ENCODE data around the gene HOXA9.

Gene HOXA9

DNA sequence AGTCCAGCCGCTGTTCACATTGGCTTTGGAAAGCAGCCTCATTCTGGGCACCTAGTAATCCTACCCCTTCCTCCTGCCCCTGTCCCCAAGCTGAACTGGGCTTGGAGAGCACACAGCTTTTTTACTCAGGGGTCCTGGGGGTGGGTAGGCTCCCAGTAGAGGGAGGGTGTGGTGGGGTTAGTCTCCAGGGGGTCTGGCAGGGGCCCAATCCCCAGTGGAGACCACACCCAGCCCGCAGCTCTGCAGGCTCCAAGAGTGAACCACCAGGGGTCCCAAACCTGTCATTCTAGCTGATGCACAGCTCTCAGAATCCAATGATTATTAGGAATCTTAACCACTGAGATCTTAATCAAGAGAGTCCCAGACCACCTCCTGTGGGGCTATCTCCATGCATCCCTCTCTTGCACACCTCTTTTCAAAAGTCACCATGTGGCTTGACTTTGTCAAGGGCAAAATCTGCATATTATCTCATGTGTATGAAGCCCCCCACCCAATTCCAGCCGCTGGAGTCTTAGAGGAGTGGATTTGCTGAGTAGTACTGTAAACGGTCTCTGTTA is 17.0 kb upstream of the HOXA9 start:
- TF ChIP-seq, protein P1, sequence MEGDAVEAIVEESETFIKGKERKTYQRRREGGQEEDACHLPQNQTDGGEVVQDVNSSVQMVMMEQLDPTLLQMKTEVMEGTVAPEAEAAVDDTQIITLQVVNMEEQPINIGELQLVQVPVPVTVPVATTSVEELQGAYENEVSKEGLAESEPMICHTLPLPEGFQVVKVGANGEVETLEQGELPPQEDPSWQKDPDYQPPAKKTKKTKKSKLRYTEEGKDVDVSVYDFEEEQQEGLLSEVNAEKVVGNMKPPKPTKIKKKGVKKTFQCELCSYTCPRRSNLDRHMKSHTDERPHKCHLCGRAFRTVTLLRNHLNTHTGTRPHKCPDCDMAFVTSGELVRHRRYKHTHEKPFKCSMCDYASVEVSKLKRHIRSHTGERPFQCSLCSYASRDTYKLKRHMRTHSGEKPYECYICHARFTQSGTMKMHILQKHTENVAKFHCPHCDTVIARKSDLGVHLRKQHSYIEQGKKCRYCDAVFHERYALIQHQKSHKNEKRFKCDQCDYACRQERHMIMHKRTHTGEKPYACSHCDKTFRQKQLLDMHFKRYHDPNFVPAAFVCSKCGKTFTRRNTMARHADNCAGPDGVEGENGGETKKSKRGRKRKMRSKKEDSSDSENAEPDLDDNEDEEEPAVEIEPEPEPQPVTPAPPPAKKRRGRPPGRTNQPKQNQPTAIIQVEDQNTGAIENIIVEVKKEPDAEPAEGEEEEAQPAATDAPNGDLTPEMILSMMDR (IDR thresholded peaks at IDR 0.05; ENCODE audit: low read depth, low read length, missing control alignments), result no peak
- no peak overlapping the region for H3K4me3 ChIP-seq (ENCODE audit: low read depth, low read length)
- DNase-seq (ENCODE audit: low read depth), result no peak

DNA sequence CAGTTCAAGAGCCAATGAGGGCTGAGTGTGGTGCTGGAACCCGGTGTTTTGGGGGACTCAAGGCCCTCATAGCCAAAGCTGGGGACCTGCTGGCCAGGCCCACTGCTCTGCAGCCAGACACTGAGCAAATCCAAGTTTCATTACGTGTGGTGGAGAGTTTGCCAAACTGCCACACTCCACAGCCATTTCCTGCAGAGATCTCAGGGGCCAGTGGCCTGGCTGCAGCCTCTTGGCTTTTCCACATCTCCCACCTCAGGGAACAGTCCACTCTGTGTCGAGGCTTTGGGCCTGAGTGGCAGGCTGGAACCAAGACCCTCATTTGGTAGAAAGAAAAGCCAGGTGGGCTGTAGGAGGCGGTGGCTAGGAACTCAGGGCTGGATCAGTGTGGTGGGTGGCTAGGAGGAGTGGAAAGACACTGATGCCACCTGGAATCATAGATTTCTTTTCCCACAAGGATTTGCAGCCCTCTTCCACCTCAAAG is 16.5 kb upstream of the HOXA9 start:
- H3K4me3 ChIP-seq (ENCODE audit: low read depth, low read length), result no peak overlapping the region
- TF ChIP-seq, protein P1 (IDR thresholded peaks at IDR 0.05; ENCODE audit: low read depth, low read length, missing control alignments), result no peak
- no peak for DNase-seq (ENCODE audit: low read depth)

DNA sequence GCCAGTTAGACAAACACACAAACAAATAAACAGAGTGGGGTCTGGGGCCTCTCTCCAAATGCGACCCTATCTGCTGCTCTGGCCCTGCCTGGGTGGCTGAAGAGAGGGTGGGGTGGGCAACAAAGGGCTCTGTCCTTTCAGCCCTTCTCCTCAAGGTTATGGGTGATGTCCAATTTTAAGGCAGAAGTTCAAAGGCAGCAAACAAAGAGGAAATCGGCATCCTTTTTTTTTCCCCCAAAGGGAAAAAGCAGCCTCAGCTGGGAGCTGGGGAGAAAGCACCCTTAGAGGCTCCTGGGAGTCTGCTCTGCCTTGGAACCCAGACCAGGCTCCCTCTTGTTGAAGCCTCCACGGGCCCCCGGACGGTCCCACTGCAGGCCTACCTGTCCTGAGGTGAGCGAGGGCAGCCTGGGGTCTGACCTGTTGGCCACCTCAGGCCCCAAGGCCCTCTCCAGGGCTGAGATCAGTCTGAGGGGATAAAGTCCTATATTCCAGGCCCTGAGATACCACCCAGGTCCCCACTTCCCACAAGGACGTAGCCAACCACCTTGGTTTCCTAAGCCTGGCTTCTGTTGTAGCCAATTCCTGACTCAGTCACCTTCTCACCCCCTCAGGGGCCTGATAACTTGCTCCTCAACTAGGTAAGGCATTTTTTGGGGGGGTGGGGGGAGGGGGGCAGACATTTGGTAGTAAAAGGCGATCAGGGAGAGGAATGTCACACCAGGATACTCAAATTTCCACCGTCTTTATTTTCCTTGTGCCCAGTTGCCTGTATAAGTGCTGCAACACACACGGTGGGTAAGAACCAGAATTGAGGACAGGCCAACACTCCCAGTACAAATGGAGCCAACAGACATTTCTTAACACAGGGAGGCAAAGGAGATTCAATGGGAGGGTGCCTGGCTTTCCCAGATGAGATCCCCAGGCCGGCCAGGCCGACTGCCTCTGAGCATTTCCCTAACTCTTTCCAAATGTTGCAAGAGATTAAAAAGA is 15.4 kb upstream of the HOXA9 start:
- TF ChIP-seq, protein P1 (IDR thresholded peaks at IDR 0.05; ENCODE audit: low read depth, low read length, missing control alignments), result no peak
- no peak for DNase-seq (ENCODE audit: low read depth)
- no peak overlapping the region for H3K4me3 ChIP-seq (ENCODE audit: low read depth, low read length)

DNA sequence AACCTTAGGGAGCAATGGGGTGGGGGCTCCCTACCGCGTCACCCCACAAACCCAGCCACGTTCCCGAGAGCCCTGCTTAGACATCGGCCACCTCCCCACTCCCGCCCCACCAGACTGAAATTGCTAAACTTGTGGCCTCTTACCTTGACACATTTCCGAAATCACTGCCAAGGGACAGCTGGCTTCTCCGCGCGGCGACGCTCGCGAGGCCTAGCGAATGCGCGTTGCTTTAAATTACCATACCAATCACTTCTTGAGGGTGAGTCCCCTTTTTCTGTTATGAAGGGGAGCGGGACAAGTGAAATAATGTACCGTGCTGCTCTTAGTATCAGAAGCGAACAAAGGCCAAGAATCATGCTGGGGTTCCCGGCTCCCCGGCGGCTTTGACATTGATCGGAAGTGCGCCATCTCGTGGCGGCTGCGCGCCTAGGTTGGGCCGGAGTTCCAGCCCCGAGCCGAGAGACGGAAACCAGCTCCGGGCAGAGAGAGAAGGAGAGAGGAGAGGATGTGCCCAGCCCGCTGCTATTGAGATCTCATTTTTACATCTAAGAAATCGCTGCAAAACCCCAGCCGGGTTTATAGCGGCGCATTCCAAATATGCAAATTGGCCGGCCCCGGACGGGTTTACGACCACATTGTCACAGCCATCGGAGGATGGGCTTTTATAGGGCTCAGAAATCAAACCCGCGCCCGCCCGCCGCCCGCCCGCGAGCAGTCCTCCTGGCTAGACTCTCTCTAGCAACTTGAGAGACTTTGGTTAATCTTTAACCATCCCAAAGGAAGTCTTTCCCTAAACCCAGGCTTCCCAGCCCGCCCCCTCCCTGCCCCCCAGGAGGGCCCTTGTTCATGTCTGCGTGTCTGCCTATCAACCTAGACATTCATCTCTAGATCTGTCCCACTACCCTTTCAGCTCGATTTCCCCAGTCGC is 14.4 kb upstream of the HOXA9 start:
- H3K4me3 ChIP-seq (ENCODE audit: low read depth, low read length), result no peak overlapping the region
- DNase-seq (ENCODE audit: low read depth), result no peak
- TF ChIP-seq, protein P1 (IDR thresholded peaks at IDR 0.05; ENCODE audit: low read depth, low read length, missing control alignments), result peak; percentile 64

DNA sequence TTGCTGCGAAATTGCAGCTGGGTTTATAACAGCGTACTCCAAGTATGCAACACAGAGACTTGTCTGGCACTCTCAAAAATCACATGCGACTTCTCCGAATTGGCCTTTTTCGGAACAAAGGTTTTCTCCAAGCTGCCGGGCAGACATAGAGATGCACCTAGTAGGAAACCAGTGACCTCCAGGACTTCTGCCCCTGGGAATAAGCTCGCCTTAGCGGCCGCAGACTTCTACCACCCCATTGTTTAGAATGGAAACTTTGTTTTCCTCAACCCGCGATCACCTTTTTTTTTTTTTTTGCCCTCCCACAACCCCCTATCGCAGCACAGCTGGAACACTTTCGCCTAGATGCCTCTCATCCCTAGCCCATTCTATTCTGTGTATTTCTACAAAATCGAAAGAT is 13.7 kb upstream of the HOXA9 start:
- DNase-seq (ENCODE audit: low read depth), result no peak
- TF ChIP-seq, protein P1 (IDR thresholded peaks at IDR 0.05; ENCODE audit: low read depth, low read length, missing control alignments), result no peak
- H3K4me3 ChIP-seq (ENCODE audit: low read depth, low read length), result no peak overlapping the region

DNA sequence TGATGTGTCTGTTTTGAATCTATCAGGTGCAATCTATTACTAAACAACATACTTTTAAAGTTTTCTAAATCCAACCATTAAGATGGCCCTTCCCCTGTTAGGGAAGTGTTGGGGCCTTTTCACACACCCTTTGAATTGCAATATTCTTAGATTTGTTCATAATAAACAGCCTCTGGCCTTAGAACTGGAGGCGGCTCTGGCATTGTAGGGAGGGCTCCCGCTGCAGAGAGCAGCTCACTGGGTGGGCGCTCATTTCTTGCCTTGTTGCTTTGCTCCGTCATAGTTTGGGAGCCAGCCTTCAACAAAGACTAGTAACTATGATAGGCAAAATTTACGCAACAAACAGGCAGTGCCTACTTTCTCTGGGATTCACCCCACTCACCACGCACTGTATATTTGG is 13.0 kb upstream of the HOXA9 start:
- TF ChIP-seq, protein P1 (IDR thresholded peaks at IDR 0.05; ENCODE audit: low read depth, low read length, missing control alignments), result no peak
- H3K4me3 ChIP-seq (ENCODE audit: low read depth, low read length), result no peak overlapping the region
- DNase-seq (ENCODE audit: low read depth), result no peak
